ENCODE measurements around the gene KIF26B.

Gene KIF26B

GRCh38 chr1:245211761-245212160 is 57.0 kb downstream of the KIF26B start:
- ATAC-seq: no peak

GRCh38 chr1:245212221-245212710 is 57.5 kb downstream of the KIF26B start:
- no peak for TF ChIP-seq ZC3H10 (CRISPR knock-in tag; IDR thresholded peaks at IDR 0.05)
- no peak for TF ChIP-seq GLIS3 (CRISPR knock-in tag; IDR thresholded peaks at IDR 0.05)
- TF ChIP-seq ZNF8 (CRISPR knock-in tag; IDR thresholded peaks at IDR 0.05): no peak
- no peak for TF ChIP-seq TCF4 (CRISPR knock-in tag; IDR thresholded peaks at IDR 0.05; ENCODE audit: borderline replicate concordance)
- TF ChIP-seq PATZ1 (CRISPR knock-in tag; IDR thresholded peaks at IDR 0.05; ENCODE audit: borderline replicate concordance): no peak
- no peak for TF ChIP-seq ZFP3 (CRISPR knock-in tag; IDR thresholded peaks at IDR 0.05)
- no peak for TF ChIP-seq TSHZ2 (CRISPR knock-in tag; IDR thresholded peaks at IDR 0.05)
- no peak for TF ChIP-seq CREB5 (CRISPR knock-in tag; IDR thresholded peaks at IDR 0.05; ENCODE audit: low read depth)
- TF ChIP-seq ZNF565 (CRISPR knock-in tag; conservative IDR thresholded peaks at IDR 0.05; ENCODE audit: low read depth): no peak
- TF ChIP-seq BACH2 (CRISPR knock-in tag; IDR thresholded peaks at IDR 0.05; ENCODE audit: borderline replicate concordance): no peak
- no peak for TF ChIP-seq ESRRG (CRISPR knock-in tag; IDR thresholded peaks at IDR 0.05)
- ATAC-seq: no peak

More at GRCh38 chr1:245211761-245212160, 57.0 kb downstream of the KIF26B start:
- TF ChIP-seq ZC3H10 (CRISPR knock-in tag; IDR thresholded peaks at IDR 0.05): no peak
- no peak for TF ChIP-seq PATZ1 (CRISPR knock-in tag; IDR thresholded peaks at IDR 0.05; ENCODE audit: borderline replicate concordance)
- TF ChIP-seq OSR1 (CRISPR knock-in tag; IDR thresholded peaks at IDR 0.05): no peak
- TF ChIP-seq TSHZ2 (CRISPR knock-in tag; IDR thresholded peaks at IDR 0.05): no peak
- TF ChIP-seq CREB5 (CRISPR knock-in tag; IDR thresholded peaks at IDR 0.05; ENCODE audit: low read depth): no peak
- TF ChIP-seq CSRNP3 (CRISPR knock-in tag; IDR thresholded peaks at IDR 0.05): no peak
- TF ChIP-seq BACH2 (CRISPR knock-in tag; IDR thresholded peaks at IDR 0.05; ENCODE audit: borderline replicate concordance): no peak
- TF ChIP-seq PPARA (CRISPR knock-in tag; IDR thresholded peaks at IDR 0.05; ENCODE audit: borderline replicate concordance): no peak
- TF ChIP-seq ZNF8 (CRISPR knock-in tag; IDR thresholded peaks at IDR 0.05): no peak
- no peak for TF ChIP-seq ZFP30 (CRISPR knock-in tag; IDR thresholded peaks at IDR 0.05)
- no peak for TF ChIP-seq ZFP3 (CRISPR knock-in tag; IDR thresholded peaks at IDR 0.05)
- TF ChIP-seq ZNF70 (CRISPR knock-in tag; IDR thresholded peaks at IDR 0.05): no peak
- TF ChIP-seq RARB (CRISPR knock-in tag; IDR thresholded peaks at IDR 0.05): no peak
- TF ChIP-seq ISL1 (CRISPR knock-in tag; IDR thresholded peaks at IDR 0.05): no peak
- TF ChIP-seq CSDC2 (CRISPR knock-in tag; IDR thresholded peaks at IDR 0.05): no peak
- no peak for TF ChIP-seq GLIS3 (CRISPR knock-in tag; IDR thresholded peaks at IDR 0.05)

Measured in SK-N-SH treated with all-trans-retinoic acid at 6 μM for 48 hours (cell line).